ENCODE measurements around the gene BMP3.
A peak's percentile ranks its signal among the peaks of the same experiment; 100 is the strongest.
"Not testable (repeated sequence)": the region's sequence is repeated elsewhere in the genome, so short reads cannot be mapped to it uniquely, and the experiment has no call there.

BMP3 gene

GRCh38 chr4:81030061-81030980, at the start of gene BMP3:
Gene BMP3, plus strand, starts transcription at chr4:81030708. Its CDS starts 577 bp downstream, at chr4:81031285.
- DNase-seq = peak; percentile 37

- DNase-seq = no peak
Observed at GRCh38 chr4:80986011-80986410, 44.5 kb upstream of the BMP3 start.

- no peak for DNase-seq
Observed at GRCh38 chr4:80989921-80990544, 40.5 kb upstream of the BMP3 start.

- DNase-seq = no peak
Observed at GRCh38 chr4:80990851-80991250, 39.7 kb upstream of the BMP3 start.

- no peak for DNase-seq
Observed at GRCh38 chr4:80999943-81000342, 30.6 kb upstream of the BMP3 start.

- DNase-seq = no peak
Observed at GRCh38 chr4:81003597-81004111, 26.9 kb upstream of the BMP3 start.

- no peak for DNase-seq
Observed at GRCh38 chr4:81007417-81007816, 23.1 kb upstream of the BMP3 start.

GRCh38 chr4:81016566-81016965, 13.9 kb upstream of the BMP3 start:
- DNase-seq = not testable (repeated sequence)

GRCh38 chr4:81019006-81019405, 11.5 kb upstream of the BMP3 start:
- no peak for DNase-seq

- DNase-seq = peak; percentile 46
Observed at GRCh38 chr4:81021142-81021944, 9.2 kb upstream of the BMP3 start.

- DNase-seq = no peak
Observed at GRCh38 chr4:81021981-81022380, 8.5 kb upstream of the BMP3 start.

- no peak for DNase-seq
Observed at GRCh38 chr4:81023484-81023883, 7.0 kb upstream of the BMP3 start.

GRCh38 chr4:81030981-81031791, 678 bp downstream of the BMP3 start:
- DNase-seq = no peak

- DNase-seq = no peak
Observed at GRCh38 chr4:81031796-81032551, 1.5 kb downstream of the BMP3 start.

- DNase-seq = no peak
Observed at GRCh38 chr4:81032771-81033684, 2.5 kb downstream of the BMP3 start.

- no peak for DNase-seq
Observed at GRCh38 chr4:81038636-81039350, 8.3 kb downstream of the BMP3 start.

GRCh38 chr4:81039351-81039972, 9.0 kb downstream of the BMP3 start:
- no peak for DNase-seq

GRCh38 chr4:81040012-81040659, 9.6 kb downstream of the BMP3 start:
- no peak for DNase-seq
